Stimulated activated CD4-positive, alpha-beta T cell treated with anti-CD3 and anti-CD28 coated beads, Interleukin-2, amount 100 ng/mL, for 48 hours (primary cell): ENCODE data around the gene SUMO4.
"Not testable (repeated sequence)": the region's sequence is repeated elsewhere in the genome, so short reads cannot be mapped to it uniquely, and the experiment has no call there.

Experiments
- DNase-seq, 2 donors: peaks; one replicate each; pipeline ENCODE4 v3.0.0-alpha.2; 2020

Gene SUMO4

GRCh38 chr6:149435919-149436586, 36.0 kb downstream of the SUMO4 start:
- DNase-seq = no peak

- no peak for DNase-seq
Measured at GRCh38 chr6:149436647-149437046, 36.6 kb downstream of the SUMO4 start.

- DNase-seq = no peak
Measured at GRCh38 chr6:149437212-149437611, 37.1 kb downstream of the SUMO4 start.

GRCh38 chr6:149438855-149439254, 38.8 kb downstream of the SUMO4 start:
- DNase-seq = no peak

- DNase-seq = no peak
Measured at GRCh38 chr6:149439626-149440025, 39.6 kb downstream of the SUMO4 start.

- no peak for DNase-seq
Measured at GRCh38 chr6:149440735-149441671, 40.9 kb downstream of the SUMO4 start.

GRCh38 chr6:149441740-149442139, 41.7 kb downstream of the SUMO4 start:
- no peak for DNase-seq

GRCh38 chr6:149443411-149444181, 43.5 kb downstream of the SUMO4 start:
- no peak for DNase-seq

GRCh38 chr6:149444360-149445094, 44.5 kb downstream of the SUMO4 start:
- not testable (repeated sequence) for DNase-seq

GRCh38 chr6:149445095-149445466, 45.0 kb downstream of the SUMO4 start:
- no peak for DNase-seq

GRCh38 chr6:149445573-149445972, 45.5 kb downstream of the SUMO4 start:
- no peak for DNase-seq

- no peak for DNase-seq
Measured at GRCh38 chr6:149446791-149447376, 46.8 kb downstream of the SUMO4 start.

- DNase-seq = no peak
Measured at GRCh38 chr6:149448821-149449453, 48.9 kb downstream of the SUMO4 start.

- DNase-seq = no peak
Measured at GRCh38 chr6:149449831-149450678, 50.0 kb downstream of the SUMO4 start.
